Stimulated activated CD4-positive, alpha-beta T cell treated with anti-CD3 and anti-CD28 coated beads, Interleukin-1b, Interleukin-23, amount 100 ng/mL, for 48 hours (primary cell): ENCODE data around the gene OR5H2.
"Not testable (repeated sequence)": the region's sequence is repeated elsewhere in the genome, so short reads cannot be mapped to it uniquely, and the experiment has no call there.

ENCODE experiments used
- DNase-seq: peaks from one replicate; pipeline ENCODE4 v3.0.0-alpha.2; 2020

The OR5H2 gene

GRCh38 chr3:98282205-98282604 is at the start of gene OR5H2:
Gene OR5H2 (plus strand): TSS chr3:98282505. CDS start chr3:98282903, 398 bp downstream.
- DNase-seq = no peak

GRCh38 chr3:98233468-98233867 is 48.8 kb upstream of the OR5H2 start:
- DNase-seq = no peak

GRCh38 chr3:98240131-98240530 is 42.2 kb upstream of the OR5H2 start:
- DNase-seq = no peak

- DNase-seq = no peak
Observed at GRCh38 chr3:98242155-98242554, 40.1 kb upstream of the OR5H2 start.

GRCh38 chr3:98243843-98244242 is 38.5 kb upstream of the OR5H2 start:
- no peak for DNase-seq

- DNase-seq = no peak
Observed at GRCh38 chr3:98246142-98246541, 36.2 kb upstream of the OR5H2 start.

GRCh38 chr3:98256026-98256425 is 26.3 kb upstream of the OR5H2 start:
- not testable (repeated sequence) for DNase-seq

GRCh38 chr3:98259707-98260106 is 22.6 kb upstream of the OR5H2 start:
- DNase-seq = peak; percentile 3

- no peak for DNase-seq
Observed at GRCh38 chr3:98262046-98262445, 20.3 kb upstream of the OR5H2 start.

- no peak for DNase-seq
Observed at GRCh38 chr3:98263944-98264343, 18.4 kb upstream of the OR5H2 start, which contains the start of gene OR5H6. Gene OR5H6 (plus strand): TSS chr3:98264244. CDS start chr3:98264333, 89 bp downstream.

GRCh38 chr3:98269846-98270245 is 12.5 kb upstream of the OR5H2 start:
- no peak for DNase-seq

- no peak for DNase-seq
Observed at GRCh38 chr3:98272126-98272525, 10.2 kb upstream of the OR5H2 start.

GRCh38 chr3:98274914-98275313 is 7.4 kb upstream of the OR5H2 start:
- no peak for DNase-seq

- DNase-seq = no peak
Observed at GRCh38 chr3:98290916-98291315, 8.6 kb downstream of the OR5H2 start.

GRCh38 chr3:98291332-98291957 is 9.1 kb downstream of the OR5H2 start:
- DNase-seq = no peak

- no peak for DNase-seq
Observed at GRCh38 chr3:98322101-98322500, 39.8 kb downstream of the OR5H2 start.

GRCh38 chr3:98322686-98323085 is 40.4 kb downstream of the OR5H2 start:
- DNase-seq = no peak

- DNase-seq = no peak
Observed at GRCh38 chr3:98323425-98323824, 41.1 kb downstream of the OR5H2 start.

- no peak for DNase-seq
Observed at GRCh38 chr3:98325055-98325454, 42.8 kb downstream of the OR5H2 start.

GRCh38 chr3:98326105-98326893 is 44.0 kb downstream of the OR5H2 start:
- no peak for DNase-seq

GRCh38 chr3:98326945-98327344 is 44.6 kb downstream of the OR5H2 start:
- no peak for DNase-seq

- DNase-seq = no peak
Observed at GRCh38 chr3:98328933-98329332, 46.6 kb downstream of the OR5H2 start.

- DNase-seq = peak; percentile 37
Observed at GRCh38 chr3:98329392-98330124, 47.3 kb downstream of the OR5H2 start.

- DNase-seq = no peak
Observed at GRCh38 chr3:98331329-98331728, 49.0 kb downstream of the OR5H2 start.
